Left lung (tissue), 10 donors: ENCODE measurements around the gene FXN. TPM values are rescaled to one million over a fixed set of nuclear protein-coding genes. Genes with fewer than 3 reads are reported as not detected.

Experiments
- ATAC-seq: fragments of 200-7000 bp; cut with Tn5 transposase; one replicate; pipeline ENCODE4 v1.9.1; 2020; ENCODE audit warnings: moderate library complexity
- DNase-seq, 4 donors: peaks; one replicate each; pipeline ENCODE4 v3.0.0-alpha.2; 2013 to 2020
- H3K27ac ChIP-seq, 2 donors: fragments of 200-600 bp; sonication (generic) in 1 of 2; one replicate each; pipeline versions ENCODE4 v1.5.0 to v1.8.0; 2020 to 2021
- H3K27me3 ChIP-seq, 2 donors: fragments of 200-600 bp; sonication (generic) in 1 of 2; one replicate each; pipeline versions ENCODE4 v1.5.0 to v1.8.0; 2020 to 2021
- H3K36me3 ChIP-seq, 2 donors: fragments of 200-600 bp; sonication (generic) in 1 of 2; one replicate each; pipeline versions ENCODE4 v1.5.0 to v1.8.0; 2020 to 2021
- H3K4me1 ChIP-seq, 2 donors: fragments of 200-600 bp; one replicate each; pipeline ENCODE4 v1.8.0; 2021
- H3K4me3 ChIP-seq, 2 donors: fragments of 200-600 bp; sonication (generic) in 1 of 2; one replicate each; pipeline versions ENCODE4 v1.5.0 to v1.8.0; 2020 to 2021; ENCODE audit warnings: mild to moderate bottlenecking in 1 of 2
- H3K9me3 ChIP-seq, 2 donors: fragments of 200-600 bp; sonication (generic) in 1 of 2; one replicate each; pipeline versions ENCODE4 v1.5.0 to v1.8.0; 2020 to 2021
- intact Hi-C, 2 donors: fragments of 100-400 bp; cut with DNase I; formaldehyde crosslinking; loops; one replicate each; pipeline versions ENCODE4 v1.11.2 to v1.14.2; 2022
- polyA plus RNA-seq, 6 donors: library from polyadenylated mRNA; unstranded; fragments of 120-200 nt; gene quantifications; one replicate each; pipeline ENCODE4 v1.2.1, GENCODE V29; 2013; ENCODE audit not compliant: insufficient read length in 6 of 6
- total RNA-seq, 2 donors: library from RNA; stranded (reverse); fragmentation: NEBNext Ultra II Directional; extraction: Animal tissue kit (Norgen Biotek cat#: 25700); gene quantifications; one replicate each; pipeline ENCODE4 v1.2.1, GENCODE V29; 2021
- TF ChIP-seq, protein P1 (sequence below), 2 donors: fragments of 200-600 bp; sonication (generic) in 1 of 2; IDR thresholded peaks; one replicate each; pipeline versions ENCODE4 v1.5.0 to v1.8.0; 2021; ENCODE audit warnings: antibody characterized with exemption in 2 of 2
- donor health status: DM: no; HTN: yes; CAD: no.
- donor health status: DM: no; HTN: no; CAD: no.

Gene FXN
- total and polyA plus RNA-seq, 8 donors = 11.0 to 24.2 (median 22.3) TPM

DNA sequence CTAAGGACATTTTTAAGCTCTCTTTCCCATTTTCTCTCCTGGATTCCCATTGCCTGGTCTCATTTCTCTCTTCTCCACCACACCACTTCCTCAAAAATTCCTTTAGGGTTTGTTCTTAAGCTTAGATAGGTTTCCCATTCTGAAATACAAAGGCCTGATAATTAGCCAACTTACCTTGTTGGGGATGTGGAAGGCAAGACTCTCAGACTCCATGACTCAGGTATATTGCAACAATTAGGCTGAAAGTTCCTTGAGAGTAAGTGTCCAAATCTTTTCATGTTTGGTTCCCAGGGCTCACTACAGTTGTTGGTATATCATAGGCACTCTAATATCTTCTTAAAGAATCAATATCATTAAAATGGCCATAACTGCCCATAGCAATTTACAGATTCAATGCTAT lies 43.6 kb downstream of the FXN start:
- intact Hi-C loops = no loop called here
- Histone ChIP-seq H3K27ac (no peak overlapping the region), H3K4me1 (no peaks in the 10 kb centered on the region), H3K27me3 (no peaks in the 10 kb centered on the region), H3K4me3 (no peak overlapping the region), H3K9me3 (no peaks in the 10 kb centered on the region), H3K36me3 (no peaks in the 10 kb centered on the region)
- TF ChIP-seq, protein P1, sequence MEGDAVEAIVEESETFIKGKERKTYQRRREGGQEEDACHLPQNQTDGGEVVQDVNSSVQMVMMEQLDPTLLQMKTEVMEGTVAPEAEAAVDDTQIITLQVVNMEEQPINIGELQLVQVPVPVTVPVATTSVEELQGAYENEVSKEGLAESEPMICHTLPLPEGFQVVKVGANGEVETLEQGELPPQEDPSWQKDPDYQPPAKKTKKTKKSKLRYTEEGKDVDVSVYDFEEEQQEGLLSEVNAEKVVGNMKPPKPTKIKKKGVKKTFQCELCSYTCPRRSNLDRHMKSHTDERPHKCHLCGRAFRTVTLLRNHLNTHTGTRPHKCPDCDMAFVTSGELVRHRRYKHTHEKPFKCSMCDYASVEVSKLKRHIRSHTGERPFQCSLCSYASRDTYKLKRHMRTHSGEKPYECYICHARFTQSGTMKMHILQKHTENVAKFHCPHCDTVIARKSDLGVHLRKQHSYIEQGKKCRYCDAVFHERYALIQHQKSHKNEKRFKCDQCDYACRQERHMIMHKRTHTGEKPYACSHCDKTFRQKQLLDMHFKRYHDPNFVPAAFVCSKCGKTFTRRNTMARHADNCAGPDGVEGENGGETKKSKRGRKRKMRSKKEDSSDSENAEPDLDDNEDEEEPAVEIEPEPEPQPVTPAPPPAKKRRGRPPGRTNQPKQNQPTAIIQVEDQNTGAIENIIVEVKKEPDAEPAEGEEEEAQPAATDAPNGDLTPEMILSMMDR (IDR thresholded peaks at IDR 0.05) = no peak
- ATAC-seq (no peak), DNase-seq (no peak)

DNA sequence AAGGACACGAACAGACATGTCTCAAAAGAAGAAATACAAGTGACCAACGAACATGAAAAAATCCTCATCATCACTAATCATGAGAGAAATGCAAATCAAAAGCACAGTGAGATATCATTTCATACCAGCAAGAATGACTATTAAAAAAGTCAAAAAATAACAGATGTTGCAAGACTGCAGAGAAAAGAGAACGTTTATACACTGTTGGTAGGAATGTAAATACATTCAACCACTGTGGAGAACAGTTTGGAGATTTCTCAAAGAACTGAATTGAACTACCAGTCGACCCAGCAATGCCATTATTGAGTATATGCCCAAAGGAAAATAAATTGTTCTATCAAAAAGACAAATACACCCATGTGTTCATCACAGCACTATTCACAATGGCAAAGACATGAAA lies 45.7 kb downstream of the FXN start:
- Histone ChIP-seq H3K27ac (no peak overlapping the region), H3K4me1 (peaks cover 0 to 3% of the 10 kb centered on the region in 2 donors), H3K9me3 (no peaks in the 10 kb centered on the region), H3K27me3 (no peaks in the 10 kb centered on the region), H3K36me3 (no peaks in the 10 kb centered on the region), H3K4me3 (no peak overlapping the region)
- TF ChIP-seq, protein P1 (IDR thresholded peaks at IDR 0.05) = no peak
- intact Hi-C loops = no loop called here
- DNase-seq (no peak), ATAC-seq (no peak)

DNA sequence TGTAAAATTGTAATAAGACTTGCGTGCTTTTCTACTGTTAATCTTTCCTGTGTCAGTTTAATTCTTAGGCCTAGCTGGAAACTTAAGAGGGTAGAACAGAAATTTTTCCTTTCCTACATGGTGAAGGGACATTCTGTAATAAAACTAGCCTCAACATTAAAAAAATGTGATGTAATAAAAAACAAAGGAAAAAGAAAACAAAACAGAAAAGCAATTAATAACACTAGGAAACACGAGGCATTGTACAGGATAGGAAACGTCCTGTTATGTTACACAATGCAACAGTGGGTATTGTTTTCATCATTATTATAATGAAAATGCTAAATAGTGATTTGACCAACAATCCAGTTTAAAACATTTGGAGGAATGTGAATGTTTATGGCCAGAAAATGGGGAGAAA lies 47.8 kb downstream of the FXN start:
- Histone ChIP-seq H3K27ac (no peak overlapping the region), H3K4me3 (no peak overlapping the region), H3K27me3 (no peaks in the 10 kb centered on the region), H3K4me1 (peaks cover 5 to 7% of the 10 kb centered on the region in 2 donors), H3K36me3 (no peaks in the 10 kb centered on the region), H3K9me3 (no peaks in the 10 kb centered on the region)
- DNase-seq (no peak), ATAC-seq (no peak)
- TF ChIP-seq, protein P1 (IDR thresholded peaks at IDR 0.05) = no peak
- intact Hi-C loops = no loop called here

DNA sequence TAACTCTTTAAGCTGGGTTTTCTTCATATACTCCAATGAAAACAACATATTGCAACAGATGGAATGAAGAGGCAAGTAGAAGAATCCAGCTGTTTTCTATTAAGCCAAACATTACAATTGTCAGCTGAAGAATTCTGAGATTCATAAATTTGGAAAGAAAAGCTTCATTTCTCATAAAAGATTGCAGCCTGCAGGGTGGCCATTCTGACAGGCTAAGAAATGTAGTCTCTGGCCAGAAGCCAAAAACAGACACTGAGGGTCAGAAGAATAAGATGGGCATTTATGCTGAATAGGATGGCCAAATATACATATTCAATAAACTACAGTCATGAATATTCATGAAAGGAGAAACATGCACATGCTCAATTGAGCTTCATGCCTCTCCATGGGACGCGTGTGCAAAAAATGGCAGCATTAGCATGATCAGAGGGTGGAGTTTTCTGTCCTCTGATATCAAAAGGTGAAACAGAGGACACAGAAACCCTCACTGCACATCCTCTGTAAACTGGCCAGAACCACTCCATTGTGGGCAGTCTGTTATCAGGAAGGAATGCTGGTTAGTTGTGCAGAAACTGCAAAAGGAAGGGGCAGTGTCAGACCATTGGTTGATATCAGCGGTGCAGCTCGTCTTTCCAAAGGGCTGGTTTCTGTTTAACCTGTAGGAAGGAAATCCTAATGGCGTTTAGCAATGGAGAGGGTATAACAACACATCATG lies 50.2 kb downstream of the FXN start:
- DNase-seq = peak in 2 of 4 donors; percentile 79 to 80
- intact Hi-C loops = no loop called here
- ATAC-seq = peak; percentile 57
- H3K4me3 ChIP-seq = no peak overlapping the region
- H3K36me3 ChIP-seq = no peaks in the 10 kb centered on the region
- H3K27me3 ChIP-seq = no peaks in the 10 kb centered on the region
- no peak overlapping the region for H3K27ac ChIP-seq
- H3K4me1 ChIP-seq = peaks cover 5 to 7% of the 10 kb centered on the region in 2 donors
- TF ChIP-seq, protein P1 (IDR thresholded peaks at IDR 0.05) = no peak
- no peaks in the 10 kb centered on the region for H3K9me3 ChIP-seq

DNA sequence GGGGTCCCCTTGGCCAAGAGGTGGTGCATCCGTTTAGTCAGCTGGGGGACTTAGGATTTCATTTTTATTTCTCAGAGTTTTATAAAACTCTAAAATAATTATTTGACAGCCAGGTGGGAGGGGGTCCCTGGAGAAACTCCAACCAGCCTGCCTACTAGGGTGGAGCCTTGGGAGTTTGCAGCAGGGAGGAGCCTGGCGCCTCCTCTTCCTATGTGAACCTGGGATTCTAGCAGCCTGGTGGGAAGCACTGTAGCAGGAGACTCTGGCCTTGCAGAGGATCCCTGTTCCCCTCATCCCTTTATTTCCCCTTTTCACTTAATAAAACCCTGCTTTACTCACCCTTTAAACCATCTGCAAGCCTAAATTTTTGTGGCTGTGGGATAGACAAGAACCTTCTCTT lies 50.8 kb downstream of the FXN start:
- TF ChIP-seq, protein P1 (IDR thresholded peaks at IDR 0.05) = no peak
- Histone ChIP-seq H3K4me3 (no peak overlapping the region), H3K27me3 (no peaks in the 10 kb centered on the region), H3K4me1 (peaks cover 5 to 7% of the 10 kb centered on the region in 2 donors), H3K9me3 (no peaks in the 10 kb centered on the region), H3K36me3 (no peaks in the 10 kb centered on the region), H3K27ac (no peak overlapping the region)
- ATAC-seq = peak; percentile 22
- no peak for DNase-seq
- intact Hi-C loops = no loop called here
